Ovary (tissue), 9 donors: ENCODE data around the gene SLAMF1. TPM values are rescaled to one million over a fixed set of nuclear protein-coding genes. Genes with fewer than 3 reads are reported as not detected.

ENCODE experiments used
- DNase-seq, 5 donors: peaks; one replicate each; pipeline ENCODE4 v3.0.0-alpha.2; 2019 to 2020
- H3K27ac ChIP-seq, 2 donors: fragments of 200-600 bp; one replicate each; pipeline versions ENCODE4 v1.5.1 to v1.8.0; 2019 to 2022
- H3K27me3 ChIP-seq: fragments of 200-600 bp; one replicate; pipeline ENCODE4 v1.8.0; 2022
- H3K36me3 ChIP-seq: fragments of 200-600 bp; sonication (generic); one replicate; pipeline ENCODE4 v1.5.1; 2019
- H3K4me1 ChIP-seq: one replicate; pipeline ENCODE4 v1.8.1; 2013; ENCODE audit warnings: mild to moderate bottlenecking, moderate library complexity; ENCODE audit not compliant: insufficient read depth
- H3K4me3 ChIP-seq: fragments of 200-600 bp; sonication (generic); one replicate; pipeline ENCODE4 v1.5.1; 2017
- H3K9me3 ChIP-seq, 2 donors: fragments of 200-600 bp in 1 of 2; sonication (generic) in 1 of 2; one replicate each; pipeline versions ENCODE4 v1.5.1 to v1.8.1; 2013 to 2019; ENCODE audit warnings: mild to moderate bottlenecking in 1 of 2, moderate library complexity in 1 of 2
- CTCF ChIP-seq, 3 donors: fragments of 450-650 bp in 2 of 3; fragments of 200-600 bp in 1 of 3; IDR thresholded peaks; one replicate each; pipeline versions ENCODE4 v1.5.1 to v1.8.0; 2016 to 2022; ENCODE audit warnings: antibody characterized with exemption in 3 of 3, mild to moderate bottlenecking in 1 of 3
- EP300 ChIP-seq: sonication (generic); formaldehyde crosslinking; IDR thresholded peaks from one replicate; pipeline ENCODE4 v1.6.1; 2017; ENCODE audit warnings: antibody characterized with exemption
- POLR2A ChIP-seq: fragments of 450-650 bp; IDR thresholded peaks from one replicate; pipeline ENCODE4 v1.6.1; 2017; ENCODE audit warnings: antibody characterized with exemption, mild to moderate bottlenecking, moderate library complexity
- WGBS, 3 donors: extraction: QIAGEN DNeasy Blood & Tissue Kit in 1 of 3; methylation state at CpG; one replicate each; pipeline versions ENCODE4 v1.1.5 to v1.1.7; 2013 to 2017; 5-methylcytosine and 5-hydroxymethylcytosine counted together
- intact Hi-C, 4 donors: fragments of 100-400 bp; cut with DNase I; formaldehyde crosslinking; loops; one replicate each; pipeline versions ENCODE4 v1.11.0 to v1.15.1; 2022 to 2023
- polyA plus RNA-seq, 2 donors: library from polyadenylated mRNA; stranded (reverse); fragments of 200-250 nt in 1 of 2; fragments of 350-450 nt in 1 of 2; fragmentation: Illumina TruSeq in 1 of 2; extraction: RNeasy Lipid Tissue Mini Kit (QIAGEN cat#74804) in 1 of 2; gene quantifications; one replicate each; pipeline ENCODE4 v1.2.3, GENCODE V29; 2013 to 2014
- total RNA-seq, 7 donors: library from RNA; depleted of rRNA in 2 of 7; stranded (reverse); fragments of >200 nt in 2 of 7; fragmentation: NEBNext Ultra II Directional in 3 of 7; extraction: Animal tissue kit (Norgen Biotek cat#: 25700) in 3 of 7; gene quantifications; one replicate each; pipeline versions ENCODE4 v1.1.0 to v1.2.4, GENCODE V29; 2016 to 2023
- donor health status: DM: no; HTN: no; CAD: no; lungs with moderate emphysema.
- donor health status: DM: no; HTN: no; CAD: no.
- donor health status: Bipolar disorder and iron deficiency.
- donor health status: DM: yes; HTN: yes; CAD: no.
- donor health status: DM: no; HTN: no; CAD: no.
- donor health status: DM: yes; HTN: yes; CAD: no.

SLAMF1 gene
- total and polyA plus RNA-seq, 9 donors = 0.15 to 0.68 (median 0.27) TPM; not detected in 3

- 63 to 75% (median 75%) methylated on average over 1 of the region's 1 CpG for WGBS, 3 donors
- no peak overlapping the region for H3K27ac ChIP-seq
- DNase-seq = no peak
- H3K27me3 ChIP-seq = no peaks in the 10 kb centered on the region
- no peaks in the 10 kb centered on the region for H3K9me3 ChIP-seq
- no peak for TF ChIP-seq CTCF (IDR thresholded peaks at IDR 0.05)
- TF ChIP-seq EP300 = no peak
- TF ChIP-seq POLR2A = no peak
- H3K4me1 ChIP-seq = no peaks in the 10 kb centered on the region
- H3K4me3 ChIP-seq = no peak overlapping the region
- no peaks in the 10 kb centered on the region for H3K36me3 ChIP-seq
- intact Hi-C loops = no loop called here
Observed at GRCh38 chr1:160580221-160580812, 66.5 kb downstream of the SLAMF1 start.

GRCh38 chr1:160579216-160579701, 67.6 kb downstream of the SLAMF1 start, which contains the start of gene CD84:
Gene CD84, minus strand, starts transcription at chr1:160579496. Its CDS starts 59 bp downstream, at chr1:160579437.
- WGBS, 3 donors = 40 to 63% (median 43%) methylated on average over 3 of the region's 3 CpGs
- Histone ChIP-seq H3K27ac (no peak within 1 kb of the TSS), H3K4me3 (no peak within 1 kb of the TSS)

GRCh38 chr1:160578525-160579191, 68.2 kb downstream of the SLAMF1 start:
- no peak for DNase-seq
- Histone ChIP-seq H3K36me3 (no peaks in the 10 kb centered on the region), H3K4me3 (no peak overlapping the region), H3K9me3 (no peaks in the 10 kb centered on the region), H3K27me3 (no peaks in the 10 kb centered on the region), H3K4me1 (no peaks in the 10 kb centered on the region), H3K27ac (no peak overlapping the region)
- intact Hi-C loops = no loop called here
- WGBS, 3 donors = 5 to 27% (median 13%) methylated on average over 3 of the region's 3 CpGs
- TF ChIP-seq EP300 = no peak
- TF ChIP-seq POLR2A = no peak
- no peak for TF ChIP-seq CTCF (IDR thresholded peaks at IDR 0.05)

More at GRCh38 chr1:160579216-160579701, 67.6 kb downstream of the SLAMF1 start, which contains the start of gene CD84:
- no peak for DNase-seq
- Histone ChIP-seq H3K9me3 (no peaks in the 10 kb centered on the region), H3K4me1 (no peaks in the 10 kb centered on the region), H3K27me3 (no peaks in the 10 kb centered on the region), H3K36me3 (no peaks in the 10 kb centered on the region)
- intact Hi-C loops = no loop called here
- TF ChIP-seq POLR2A = no peak
- TF ChIP-seq CTCF (IDR thresholded peaks at IDR 0.05) = no peak
- TF ChIP-seq EP300 = no peak

GRCh38 chr1:160578175-160578524, 68.7 kb downstream of the SLAMF1 start:
- no peak for DNase-seq
- Histone ChIP-seq H3K36me3 (no peaks in the 10 kb centered on the region), H3K27me3 (no peaks in the 10 kb centered on the region), H3K9me3 (no peaks in the 10 kb centered on the region), H3K27ac (no peak overlapping the region), H3K4me3 (no peak overlapping the region), H3K4me1 (no peaks in the 10 kb centered on the region)
- WGBS, 3 donors = 60 to 63% (median 63%) methylated on average over 3 of the region's 3 CpGs
- intact Hi-C loops = no loop called here
- TF ChIP-seq CTCF (IDR thresholded peaks at IDR 0.05) = no peak
- no peak for TF ChIP-seq EP300
- no peak for TF ChIP-seq POLR2A
